Small intestine (tissue), 7 donors: ENCODE data around the gene HOXB4. TPM values are rescaled to one million over a fixed set of nuclear protein-coding genes. Genes with fewer than 3 reads are reported as not detected.

ENCODE experiments used
- DNase-seq, 2 donors: peaks; one replicate each; pipeline versions ENCODE4 v3.0.0 to v3.0.0-alpha.2; 2013
- FAIRE-seq: peaks from 2 replicates; lab custom pipeline; 2012; peaks lifted over from hg19 to GRCh38; lab: Jason Lieb, UNC
- H3K27ac ChIP-seq, 3 donors: one replicate each; pipeline ENCODE4 v1.5.1; 2013; ENCODE audit warnings: low read length in 2 of 3, mild to moderate bottlenecking in 2 of 3, control low read depth in 1 of 3, inconsistent platforms in 1 of 3, low read depth in 1 of 3, moderate library complexity in 1 of 3
- H3K27me3 ChIP-seq, 3 donors: one replicate each; pipeline ENCODE4 v1.6.1; 2013; ENCODE audit warnings: low read length in 3 of 3, inconsistent platforms in 1 of 3; ENCODE audit not compliant: control insufficient read depth in 3 of 3, insufficient read depth in 3 of 3
- H3K36me3 ChIP-seq, 3 donors: one replicate each; pipeline ENCODE4 v1.6.1; 2013; ENCODE audit warnings: low read length in 3 of 3, inconsistent platforms in 1 of 3, low read depth in 1 of 3, mild to moderate bottlenecking in 1 of 3, moderate library complexity in 1 of 3; ENCODE audit not compliant: control insufficient read depth in 3 of 3, insufficient read depth in 2 of 3
- H3K4me1 ChIP-seq, 3 donors: one replicate each; pipeline ENCODE4 v1.6.1; 2013; ENCODE audit warnings: low read length in 2 of 3, inconsistent platforms in 1 of 3, low read depth in 1 of 3, mild to moderate bottlenecking in 1 of 3, moderate library complexity in 1 of 3; ENCODE audit not compliant: control insufficient read depth in 3 of 3, insufficient read depth in 2 of 3
- H3K4me3 ChIP-seq, 3 donors: one replicate each; pipeline ENCODE4 v1.5.1; 2013; ENCODE audit warnings: low read length in 3 of 3, control low read depth in 1 of 3, inconsistent platforms in 1 of 3, low read depth in 1 of 3, mild to moderate bottlenecking in 1 of 3, moderate library complexity in 1 of 3
- H3K9me3 ChIP-seq, 2 donors: one replicate each; pipeline ENCODE4 v1.6.1; 2013; ENCODE audit warnings: low read depth in 1 of 2, low read length in 1 of 2; ENCODE audit not compliant: control insufficient read depth in 2 of 2, insufficient read depth in 1 of 2
- WGBS, 3 donors: extraction: QIAGEN DNeasy Blood & Tissue Kit; methylation state at CpG; one replicate each; pipeline ENCODE4 v1.1.7; 2013; 5-methylcytosine and 5-hydroxymethylcytosine counted together
- polyA plus RNA-seq, 4 donors: library from polyadenylated mRNA; stranded (reverse) in 3 of 4; unstranded in 1 of 4; fragments of 200-250 nt in 3 of 4; fragments of 120-200 nt in 1 of 4; gene quantifications; one replicate each; pipeline versions ENCODE4 v1.2.1 to v1.2.3, GENCODE V29; 2013
- donor health status: healthy with polysubstance abuse.
- donor health status: control.
- donor health status: control.
- donor health status: Bipolar disorder and iron deficiency.
- donor health status: healthy.

HOXB4 gene
- polyA plus RNA-seq, 4 donors, result 0.27 to 3.1 (median 2.2) TPM; not detected in 1

DNA sequence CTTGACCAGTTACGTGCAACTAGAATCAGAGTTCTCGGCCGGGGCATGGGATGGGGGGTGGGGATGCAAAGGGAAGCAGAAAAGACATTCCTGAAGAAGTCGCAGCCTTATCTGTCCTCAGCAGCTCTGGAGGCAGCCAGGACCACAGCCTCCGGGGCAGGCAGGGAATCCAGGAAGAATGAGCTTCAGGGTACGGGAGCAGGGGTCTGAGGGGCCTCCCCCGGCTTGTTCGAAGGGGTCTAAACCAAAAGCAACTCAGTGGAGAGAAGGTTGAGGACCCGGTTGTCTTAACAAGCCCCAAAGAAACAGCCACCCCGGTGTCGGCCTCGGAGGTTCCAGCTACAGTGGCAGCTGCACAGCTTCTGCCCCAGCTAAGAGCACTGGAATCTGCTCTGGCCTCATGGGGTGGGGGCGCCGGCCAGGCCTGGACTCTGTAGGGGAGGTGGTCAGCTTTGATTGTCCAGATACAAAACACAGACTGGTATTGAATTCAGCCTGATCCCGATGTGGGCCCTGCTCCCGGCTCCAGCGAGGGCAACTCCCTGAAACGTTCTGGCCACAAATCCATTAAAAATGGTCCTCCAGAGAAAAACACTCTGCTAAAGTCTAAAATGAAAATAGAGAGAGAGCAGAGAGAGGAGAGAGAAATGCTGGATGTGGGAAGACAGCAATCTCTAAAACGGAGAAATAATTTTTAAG, 7.7 kb downstream of the HOXB4 start:
- WGBS, 3 donors, result 17 to 28% (median 25%) methylated on average over 19 of the region's 19 CpGs
- Histone ChIP-seq H3K4me1 (peaks cover 0 to 41% (median 4%) of the 10 kb centered on the region in 3 donors), H3K4me3 (peak overlapping the region in 1 of 3 donors; percentile 25), H3K27ac (peak overlapping the region in 2 of 3 donors; percentile 82 to 85), H3K27me3 (peaks cover 0 to 99% (median 2%) of the 10 kb centered on the region in 3 donors), H3K36me3 (peaks cover 0 to 32% (median 0%) of the 10 kb centered on the region in 3 donors), H3K9me3 (no peaks in the 10 kb centered on the region)
- no peak for FAIRE-seq
- DNase-seq, result no peak

DNA sequence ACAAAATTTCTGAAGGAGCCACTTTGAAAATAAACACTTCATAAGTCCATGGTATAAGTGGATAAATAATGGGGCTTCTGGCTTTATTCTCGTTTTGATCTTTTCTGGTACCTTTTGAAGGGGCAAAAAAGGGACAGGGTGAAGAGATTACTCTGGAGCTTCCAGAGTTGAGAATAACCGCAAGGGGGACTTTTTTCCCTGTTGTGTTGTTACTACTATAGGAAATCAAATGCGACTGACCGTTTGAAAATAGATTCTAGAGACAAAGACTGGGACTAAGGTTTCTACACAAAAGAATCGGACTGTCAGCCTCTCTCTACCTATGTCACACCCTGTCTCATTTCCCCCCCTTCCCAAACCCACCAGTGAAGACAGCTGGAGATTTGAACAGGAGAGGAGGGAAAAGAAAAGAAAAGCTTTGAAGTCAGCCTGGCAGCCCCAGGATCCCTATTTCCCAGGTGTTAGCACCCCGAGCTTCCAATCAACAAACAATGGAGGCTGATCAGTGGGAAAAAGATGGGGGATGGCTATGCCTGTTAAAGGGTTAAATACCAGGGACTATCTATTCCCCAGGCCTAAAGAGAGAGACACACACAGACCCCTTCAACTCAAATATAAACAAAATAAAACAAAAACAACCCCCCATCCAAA, 8.4 kb downstream of the HOXB4 start:
- Histone ChIP-seq H3K27me3 (peaks cover 0 to 99% (median 2%) of the 10 kb centered on the region in 3 donors), H3K4me3 (peak overlapping the region in 1 of 3 donors; percentile 25), H3K4me1 (peaks cover 0 to 45% (median 4%) of the 10 kb centered on the region in 3 donors), H3K9me3 (no peaks in the 10 kb centered on the region), H3K27ac (peak overlapping the region in 2 of 3 donors; percentile 82 to 85), H3K36me3 (peaks cover 0 to 35% (median 0%) of the 10 kb centered on the region in 3 donors)
- DNase-seq, result no peak
- WGBS, 3 donors, result 14 to 35% (median 34%) methylated on average over 6 of the region's 6 CpGs
- FAIRE-seq, result no peak

DNA sequence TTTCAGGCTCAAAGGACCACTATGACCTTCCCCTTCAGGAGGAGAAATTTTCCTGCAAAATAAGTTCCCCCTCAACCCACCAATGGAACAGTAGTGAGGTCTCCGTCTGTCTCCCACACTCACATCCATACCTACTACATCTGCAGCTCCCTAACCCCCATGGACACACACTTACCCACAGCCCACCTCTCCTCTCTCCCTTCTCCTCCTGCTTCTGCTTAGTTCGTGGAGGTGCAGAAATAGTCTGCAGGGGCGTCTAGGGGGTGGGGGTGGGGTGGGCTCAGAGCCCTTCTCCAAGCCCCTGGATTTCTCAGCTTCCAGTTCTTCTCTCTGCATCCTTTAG, 8.9 kb downstream of the HOXB4 start:
- Histone ChIP-seq H3K4me3 (peak overlapping the region in 1 of 3 donors; percentile 25), H3K27me3 (peaks cover 0 to 99% (median 2%) of the 10 kb centered on the region in 3 donors), H3K36me3 (peaks cover 0 to 37% (median 0%) of the 10 kb centered on the region in 3 donors), H3K4me1 (peaks cover 0 to 44% (median 4%) of the 10 kb centered on the region in 3 donors), H3K9me3 (no peaks in the 10 kb centered on the region), H3K27ac (peak overlapping the region in 2 of 3 donors; percentile 82 to 85)
- no peak for FAIRE-seq
- no peak for DNase-seq
- 9 to 32% (median 21%) methylated on average over 2 to 3 of the region's 3 CpGs for WGBS, 3 donors

DNA sequence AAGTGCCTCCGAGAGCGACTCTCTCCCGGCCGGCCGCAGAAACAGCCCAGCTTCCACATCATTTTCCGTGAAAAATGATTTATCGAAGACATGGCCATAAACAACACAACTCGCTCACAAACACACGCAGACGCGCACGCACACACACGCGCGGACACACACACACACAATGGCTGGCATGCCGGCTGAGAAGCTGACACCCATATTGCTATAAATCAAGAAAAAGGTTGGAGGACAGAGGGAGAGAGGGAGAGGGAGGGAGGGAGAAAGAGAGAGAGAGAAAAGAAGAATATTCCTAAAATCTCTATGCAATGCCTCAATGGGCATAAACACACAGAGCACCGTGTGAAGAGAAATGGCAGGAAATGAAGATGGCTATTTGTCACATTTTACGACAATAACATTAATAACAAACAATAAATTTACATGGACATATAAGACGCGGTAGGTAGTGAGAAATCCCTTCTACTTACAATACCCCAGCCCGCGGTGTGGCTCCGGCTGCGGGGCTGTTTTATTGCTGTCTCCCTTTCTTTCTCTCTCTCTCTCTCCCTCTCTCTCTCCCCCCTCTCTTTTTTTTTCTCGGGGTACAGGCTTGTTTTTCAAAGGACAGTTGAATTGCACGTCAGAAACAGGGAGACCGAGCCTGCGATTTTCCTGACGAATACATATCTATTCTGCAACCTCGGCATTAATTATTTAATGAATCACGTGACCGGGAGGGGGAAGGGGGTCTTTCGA, 9.5 kb downstream of the HOXB4 start:
- Histone ChIP-seq H3K4me1 (peaks cover 0 to 41% (median 4%) of the 10 kb centered on the region in 3 donors), H3K4me3 (peak overlapping the region in 1 of 3 donors; percentile 11), H3K27me3 (peaks cover 0 to 97% (median 2%) of the 10 kb centered on the region in 3 donors), H3K27ac (peak overlapping the region in 2 of 3 donors; percentile 64 to 85), H3K9me3 (no peaks in the 10 kb centered on the region), H3K36me3 (peaks cover 0 to 36% (median 0%) of the 10 kb centered on the region in 3 donors)
- no peak for FAIRE-seq
- DNase-seq, result peak in 1 of 2 donors; percentile 22
- 16 to 30% (median 18%) methylated on average over 33 of the region's 33 CpGs for WGBS, 3 donors

DNA sequence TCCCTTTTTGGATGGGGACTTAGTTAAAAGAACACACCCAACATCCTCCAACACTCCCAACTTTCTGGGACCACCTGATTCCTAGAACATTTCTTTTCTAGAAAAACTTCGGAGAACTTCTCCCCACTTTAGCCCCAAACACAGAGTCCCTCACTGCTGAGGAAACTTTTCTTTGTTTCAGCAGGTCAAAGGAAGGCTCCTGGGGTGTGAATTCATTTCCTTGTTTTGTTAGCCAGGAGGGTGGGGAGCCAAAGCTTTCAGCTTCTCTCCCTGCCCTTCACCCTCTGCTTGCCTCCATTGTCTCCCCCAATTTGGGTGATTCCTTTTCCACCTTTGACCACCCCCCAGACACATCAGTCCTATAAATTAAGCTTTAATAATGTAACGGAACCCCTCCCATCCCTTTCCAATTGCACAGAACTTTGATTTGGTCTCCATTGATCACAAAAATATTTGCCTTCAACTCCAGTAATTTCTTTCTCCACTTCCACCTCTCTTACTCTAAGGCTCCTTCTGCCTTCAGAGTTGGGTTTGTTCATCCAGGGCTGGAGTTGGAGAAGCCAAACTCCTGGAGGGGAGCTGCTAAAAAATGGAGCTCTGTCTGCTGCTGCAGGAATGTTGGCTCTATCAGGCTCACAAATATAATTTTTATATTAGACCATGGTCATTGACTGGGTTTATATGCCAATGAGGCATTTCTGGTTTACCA, 10.3 kb downstream of the HOXB4 start:
- WGBS, 3 donors, result 27 to 58% (median 50%) methylated on average over 2 of the region's 2 CpGs
- H3K27ac ChIP-seq, result peak overlapping the region in 2 of 3 donors; percentile 48 to 85
- FAIRE-seq, result no peak
- H3K27me3 ChIP-seq, result peaks cover 0 to 97% (median 2%) of the 10 kb centered on the region in 3 donors
- peaks cover 0 to 41% (median 4%) of the 10 kb centered on the region in 3 donors for H3K4me1 ChIP-seq
- H3K9me3 ChIP-seq, result no peaks in the 10 kb centered on the region
- DNase-seq, result no peak
- H3K4me3 ChIP-seq, result peak overlapping the region in 1 of 3 donors; percentile 11
- H3K36me3 ChIP-seq, result peaks cover 0 to 34% (median 0%) of the 10 kb centered on the region in 3 donors

DNA sequence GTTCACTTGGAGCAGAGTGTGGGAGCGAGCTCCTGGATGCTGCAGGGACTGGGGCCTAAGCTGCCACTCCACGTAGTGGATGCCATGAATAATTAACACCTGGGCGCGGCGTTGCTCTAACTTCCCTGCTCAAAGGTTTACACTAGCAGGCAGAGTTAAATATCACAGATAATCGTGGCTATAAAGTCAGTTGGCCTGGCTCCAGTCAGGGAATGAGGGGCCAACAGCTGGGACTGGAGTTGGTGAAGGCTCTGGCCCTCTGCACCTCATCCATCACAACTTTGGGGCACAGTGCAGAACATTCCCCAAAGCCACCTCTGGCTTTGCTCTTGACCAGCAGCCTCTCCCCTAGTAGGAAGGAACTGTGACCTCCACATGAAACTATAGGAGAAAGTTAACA, 10.9 kb downstream of the HOXB4 start:
- H3K36me3 ChIP-seq, result peaks cover 0 to 31% (median 0%) of the 10 kb centered on the region in 3 donors
- H3K27ac ChIP-seq, result peak overlapping the region; percentile 37 to 85 (median 48)
- no peak overlapping the region for H3K4me3 ChIP-seq
- peaks cover 0 to 97% (median 2%) of the 10 kb centered on the region in 3 donors for H3K27me3 ChIP-seq
- H3K4me1 ChIP-seq, result peaks cover 0 to 36% (median 4%) of the 10 kb centered on the region in 3 donors
- WGBS, 3 donors, result 12 to 41% (median 18%) methylated on average over 6 of the region's 6 CpGs
- no peaks in the 10 kb centered on the region for H3K9me3 ChIP-seq
- FAIRE-seq (no peak), DNase-seq (peak in 1 of 2 donors; percentile 61)

DNA sequence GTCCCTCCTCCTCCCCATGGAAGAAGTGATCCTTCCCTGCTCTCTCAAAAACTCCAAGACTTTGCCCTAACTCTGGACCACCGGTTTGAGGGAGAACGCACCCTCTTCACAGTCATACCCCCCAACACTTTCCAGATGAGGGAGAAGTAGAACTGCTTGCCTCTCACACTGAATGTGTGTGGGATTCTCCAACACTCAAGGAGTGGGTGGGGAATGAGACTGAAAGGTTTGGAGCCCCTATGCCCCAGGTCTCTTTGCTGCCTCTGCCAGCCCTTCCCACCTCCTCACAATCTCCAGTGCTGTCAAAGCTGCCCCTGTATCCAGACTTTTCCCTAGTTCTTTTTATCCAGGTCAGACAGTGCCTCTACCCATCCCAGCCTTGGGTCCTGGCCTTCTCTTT, 11.4 kb downstream of the HOXB4 start:
- H3K27me3 ChIP-seq, result peaks cover 0 to 97% (median 2%) of the 10 kb centered on the region in 3 donors
- FAIRE-seq (no peak), DNase-seq (no peak)
- H3K9me3 ChIP-seq, result no peaks in the 10 kb centered on the region
- H3K27ac ChIP-seq, result peak overlapping the region in 2 of 3 donors; percentile 39 to 48
- WGBS, 3 donors, result 40 to 66% (median 43%) methylated on average over 2 of the region's 2 CpGs
- peaks cover 0 to 28% (median 0%) of the 10 kb centered on the region in 3 donors for H3K36me3 ChIP-seq
- H3K4me3 ChIP-seq, result no peak overlapping the region
- H3K4me1 ChIP-seq, result peaks cover 0 to 40% (median 4%) of the 10 kb centered on the region in 3 donors
